Measurements from ENCODE around the gene TMEM255B.

- TF ChIP-seq POLR2AphosphoS5 (IDR thresholded peaks at IDR 0.05) (no peak), CTCF (IDR thresholded peaks at IDR 0.05) (no peak)
Measured at GRCh38 chr13:113783966-113784644, 25.1 kb downstream of the TMEM255B start.
